ENCODE results near the gene MAP1B.

MAP1B gene

DNA sequence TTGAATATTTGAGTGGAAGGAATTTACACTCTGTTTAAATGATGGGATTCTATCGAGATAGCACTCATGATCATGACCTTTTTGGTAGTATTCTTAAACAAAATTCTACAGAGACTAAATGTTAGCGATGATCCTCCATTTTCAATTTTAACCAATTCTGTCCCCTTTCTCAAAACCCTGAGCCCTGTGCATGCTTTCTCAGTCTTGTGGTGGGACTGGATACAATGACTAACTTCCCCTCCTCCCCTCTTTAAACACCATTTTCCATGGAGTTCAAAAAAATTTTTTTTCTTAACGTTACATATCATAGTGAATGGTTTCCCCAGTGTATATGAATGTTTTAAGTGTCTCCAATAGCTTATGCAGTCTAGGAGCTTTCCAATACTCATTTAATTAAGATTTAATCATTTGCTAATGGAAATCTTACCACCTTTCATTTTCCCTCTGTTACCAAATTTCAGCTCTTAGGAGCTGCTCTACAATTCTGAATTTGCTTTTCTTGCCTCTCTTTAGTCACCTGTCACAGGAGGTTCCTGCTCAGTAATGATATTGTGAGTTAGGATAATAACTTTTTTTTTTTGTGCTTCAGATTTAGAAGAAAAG, 101.2 kb downstream of the MAP1B start:
- no peak for TF ChIP-seq CTCF (IDR thresholded peaks at IDR 0.05; ENCODE audit: borderline replicate concordance, control extremely low read depth, extremely low read depth, insufficient read depth, missing control alignments)
- in situ Hi-C loops (cut with MboI; ENCODE audit: low sequenced_read_pairs, unreplicated experiment), result no loop called here
- DNase-seq (ENCODE audit: low spot score), result no peak

GRCh38 chr5:72209147-72210115, 102.2 kb downstream of the MAP1B start:
- no peak for DNase-seq (ENCODE audit: low spot score)
- in situ Hi-C loops (cut with MboI; ENCODE audit: low sequenced_read_pairs, unreplicated experiment), result no loop called here
- no peak for TF ChIP-seq CTCF (IDR thresholded peaks at IDR 0.05; ENCODE audit: borderline replicate concordance, control extremely low read depth, extremely low read depth, insufficient read depth, missing control alignments)

DNA sequence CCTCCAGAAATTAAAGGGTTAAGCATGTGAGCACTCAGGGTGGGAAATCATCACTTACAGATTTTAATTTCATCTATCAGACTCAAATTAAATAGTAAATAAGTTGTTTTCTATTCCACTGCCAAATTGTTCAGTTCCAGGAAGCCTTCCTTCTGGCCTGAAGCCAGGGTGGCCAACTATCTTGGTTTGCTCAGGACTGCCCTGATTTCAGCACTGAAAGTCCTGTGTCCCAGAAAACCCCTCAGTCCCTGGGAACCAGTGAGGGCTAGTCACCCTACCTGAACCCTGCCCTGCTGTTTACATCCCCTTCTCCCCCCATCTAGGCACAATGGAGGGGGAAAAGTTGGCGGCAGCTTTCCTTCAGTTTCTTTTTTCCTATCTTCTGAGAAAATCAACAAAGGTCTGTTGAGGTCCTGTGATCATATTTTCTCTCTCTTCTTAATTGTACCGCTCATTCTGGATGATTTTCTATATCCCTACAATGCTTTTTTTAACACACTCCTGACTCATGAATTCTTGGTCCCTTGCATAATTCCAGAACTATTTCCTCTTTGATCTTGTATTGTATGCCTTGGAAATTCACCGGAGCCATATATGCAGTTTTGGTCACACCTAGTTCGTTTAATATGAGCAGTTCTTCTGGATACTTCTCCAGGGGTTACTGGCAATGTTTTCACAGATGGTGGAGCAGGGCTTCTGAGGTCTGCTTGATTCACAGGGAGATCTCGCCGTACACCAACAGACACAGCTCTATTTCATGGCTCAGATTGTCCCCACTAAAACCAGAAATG, 103.8 kb downstream of the MAP1B start:
- DNase-seq (ENCODE audit: low spot score), result no peak
- TF ChIP-seq CTCF (IDR thresholded peaks at IDR 0.05; ENCODE audit: borderline replicate concordance, control extremely low read depth, extremely low read depth, insufficient read depth, missing control alignments), result no peak
- in situ Hi-C loops (cut with MboI; ENCODE audit: low sequenced_read_pairs, unreplicated experiment), result no loop called here

- TF ChIP-seq CTCF (IDR thresholded peaks at IDR 0.05; ENCODE audit: borderline replicate concordance, control extremely low read depth, extremely low read depth, insufficient read depth, missing control alignments), result no peak
- in situ Hi-C loops (cut with MboI; ENCODE audit: low sequenced_read_pairs, unreplicated experiment), result no loop called here
- DNase-seq (ENCODE audit: low spot score), result no peak
Observed at GRCh38 chr5:72212171-72212570, 104.9 kb downstream of the MAP1B start.

GRCh38 chr5:72213482-72213881, 106.2 kb downstream of the MAP1B start:
- in situ Hi-C loops (cut with MboI; ENCODE audit: low sequenced_read_pairs, unreplicated experiment), result no loop called here
- TF ChIP-seq CTCF (IDR thresholded peaks at IDR 0.05; ENCODE audit: borderline replicate concordance, control extremely low read depth, extremely low read depth, insufficient read depth, missing control alignments), result no peak
- DNase-seq (ENCODE audit: low spot score), result no peak

- DNase-seq (ENCODE audit: low spot score), result no peak
- TF ChIP-seq CTCF (IDR thresholded peaks at IDR 0.05; ENCODE audit: borderline replicate concordance, control extremely low read depth, extremely low read depth, insufficient read depth, missing control alignments), result no peak
- in situ Hi-C loops (cut with MboI; ENCODE audit: low sequenced_read_pairs, unreplicated experiment), result no loop called here
Observed at GRCh38 chr5:72214168-72214567, 106.9 kb downstream of the MAP1B start.

Measured in GM13976 (cell line).